Measurements from ENCODE around the gene DDT.
"Not testable (repeated sequence)": the region's sequence is repeated elsewhere in the genome, so short reads cannot be mapped to it uniquely, and the experiment has no call there.

The DDT gene

DNA sequence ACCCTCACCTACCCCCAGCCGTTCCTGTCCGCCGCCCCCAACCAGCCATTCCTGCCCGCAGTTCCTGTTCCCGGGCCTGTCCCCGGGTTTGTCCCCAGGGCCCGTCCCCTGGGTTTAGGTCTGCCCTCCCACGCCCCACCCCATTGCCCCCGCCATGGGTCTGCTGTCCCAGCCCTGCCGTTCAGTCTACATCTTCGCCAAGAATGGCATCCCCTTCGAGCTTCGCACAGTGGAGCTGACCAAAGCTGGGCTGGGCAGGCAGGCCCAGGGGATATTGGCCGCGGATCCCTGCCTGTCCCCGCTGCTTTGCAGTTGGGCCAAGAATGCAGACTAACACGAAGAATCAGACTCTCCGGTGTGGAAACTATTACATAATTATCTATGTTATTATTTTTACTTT, 24.5 kb downstream of the DDT start:
- DNase-seq = not testable (repeated sequence)

DNA sequence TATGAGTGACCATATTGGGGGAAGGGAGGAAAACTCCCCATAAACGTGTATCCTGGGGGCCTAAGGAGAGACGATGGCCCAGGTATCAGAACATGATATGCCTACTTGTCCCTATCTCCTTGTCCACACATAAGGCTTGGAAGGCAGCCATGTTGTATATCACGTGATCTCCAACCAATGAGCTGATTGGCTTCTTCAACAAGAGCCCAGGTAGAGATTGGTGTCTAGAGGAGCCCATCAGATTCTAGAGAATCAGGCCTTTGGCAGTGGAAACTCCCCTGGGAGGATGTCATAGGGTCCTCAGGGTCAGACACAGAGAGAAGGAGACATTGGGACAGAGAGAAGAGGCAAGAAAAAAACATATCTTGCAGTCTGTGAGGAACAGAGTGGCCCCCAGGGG, 26.9 kb downstream of the DDT start:
- not testable (repeated sequence) for DNase-seq

DNA sequence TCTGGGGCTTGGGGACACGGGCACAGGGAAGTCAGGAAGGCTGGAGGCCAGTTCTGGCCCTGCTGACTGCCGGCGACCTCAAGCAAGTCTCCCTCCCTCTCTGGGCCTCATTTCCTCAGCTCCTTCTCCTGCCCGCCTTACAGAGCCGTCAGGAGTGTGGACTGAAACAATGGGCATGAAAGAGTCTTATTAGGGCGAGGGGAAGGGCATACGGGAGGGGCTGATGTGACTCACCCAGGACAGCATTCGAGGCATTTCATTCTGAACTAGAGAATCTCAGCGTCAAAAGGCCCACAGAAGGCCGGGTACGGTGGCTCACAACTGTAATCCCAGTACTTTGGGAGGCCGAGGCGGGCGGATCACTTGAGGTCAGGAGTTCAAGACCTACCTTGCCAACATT, 34.1 kb downstream of the DDT start:
- DNase-seq = not testable (repeated sequence)

DNA sequence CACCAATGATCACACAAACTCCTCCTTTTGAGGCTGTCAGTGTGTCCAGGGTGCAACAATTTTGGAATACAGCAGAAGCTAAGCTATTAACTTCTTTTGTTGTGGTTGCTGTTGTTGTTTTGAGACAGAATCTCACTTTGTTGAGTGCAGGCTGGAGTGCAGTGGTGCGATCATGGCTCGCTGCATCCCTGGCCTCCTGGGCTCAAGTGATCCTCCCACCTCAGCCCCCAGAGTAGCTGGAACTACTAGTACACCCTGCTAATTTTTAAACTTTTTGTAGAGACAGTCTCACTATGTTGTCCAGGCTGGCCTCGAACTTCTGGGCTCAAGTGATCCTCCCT, 35.3 kb downstream of the DDT start:
- DNase-seq = no peak

DNA sequence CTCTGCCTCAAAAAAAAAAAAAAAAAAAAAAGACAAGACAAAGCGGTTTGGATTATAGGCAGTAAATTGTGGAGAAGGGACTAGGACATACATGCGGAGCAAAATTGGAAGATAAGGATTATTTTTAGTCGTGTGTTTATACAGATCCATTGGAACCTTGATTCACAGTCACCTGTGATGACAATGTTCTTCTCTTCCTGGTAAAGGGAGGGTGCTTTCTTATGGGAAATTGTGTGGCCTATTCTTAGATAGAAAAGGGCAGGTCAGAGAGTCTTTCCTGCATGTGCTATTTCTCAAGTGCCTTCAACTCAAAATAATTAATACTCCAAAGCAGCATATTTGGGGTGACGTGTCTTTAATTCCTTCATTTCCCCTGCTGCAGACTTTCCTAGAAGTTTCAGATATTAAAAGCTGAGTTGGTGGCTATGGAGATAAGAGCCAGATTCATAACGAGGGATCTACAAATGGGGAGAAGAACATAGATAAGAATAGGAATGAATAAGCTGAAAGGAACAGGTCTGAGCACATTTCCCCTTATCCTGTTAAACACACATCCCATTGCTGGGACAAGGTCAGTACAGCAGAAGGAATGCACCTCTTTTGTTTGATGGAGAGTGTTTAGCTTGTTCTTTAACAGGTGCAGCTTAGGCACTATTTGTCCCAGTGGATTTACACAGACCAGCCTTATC, 35.8 kb downstream of the DDT start:
- DNase-seq = no peak

DNA sequence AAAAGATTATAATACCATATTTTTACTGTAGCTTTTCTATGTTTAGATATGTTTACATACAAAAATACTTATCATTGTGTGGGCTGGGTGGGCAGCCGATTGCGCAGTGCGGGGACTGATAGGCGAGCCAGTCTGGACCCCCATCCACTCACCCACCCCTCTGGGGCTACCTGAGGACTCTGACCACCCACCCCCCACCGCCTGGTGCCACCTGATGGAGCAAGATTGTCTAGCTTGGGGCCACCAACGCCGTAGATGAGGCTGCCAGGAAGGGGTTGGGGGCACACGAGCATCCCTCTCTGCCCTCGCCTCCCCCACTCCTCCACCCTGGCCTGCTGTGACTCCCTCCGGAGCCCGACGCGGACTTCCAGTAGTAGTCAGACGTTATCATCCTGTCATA, 47.7 kb downstream of the DDT start:
- DNase-seq = no peak

DNA sequence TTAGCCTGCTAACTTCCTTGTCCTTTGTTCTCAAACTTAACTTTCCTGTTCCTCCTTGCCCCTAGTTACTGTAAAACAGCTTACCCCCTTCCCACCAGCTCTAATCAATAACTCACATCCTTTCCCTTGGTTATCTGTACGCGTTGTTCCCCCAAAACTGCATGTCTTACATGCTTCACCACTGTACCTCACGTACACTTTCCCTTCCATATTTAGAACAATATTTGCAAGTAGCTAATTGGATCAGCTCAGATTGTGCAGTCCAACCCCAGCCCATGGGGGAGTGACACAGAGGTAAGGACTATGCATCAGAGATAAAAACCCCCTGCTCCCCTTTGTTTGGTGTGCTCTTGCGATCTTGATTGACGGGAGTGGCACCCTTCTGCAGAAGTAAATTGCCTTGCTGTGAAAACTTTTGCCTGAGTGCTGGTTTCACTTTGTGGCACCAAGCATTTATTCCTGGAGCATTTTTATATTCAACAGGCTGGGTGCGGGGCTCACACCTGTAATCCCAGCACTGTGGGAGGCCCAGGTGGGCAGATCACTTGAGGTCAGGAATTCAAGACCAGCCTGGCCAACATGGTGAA, 49.1 kb downstream of the DDT start:
- no peak for DNase-seq

DNA sequence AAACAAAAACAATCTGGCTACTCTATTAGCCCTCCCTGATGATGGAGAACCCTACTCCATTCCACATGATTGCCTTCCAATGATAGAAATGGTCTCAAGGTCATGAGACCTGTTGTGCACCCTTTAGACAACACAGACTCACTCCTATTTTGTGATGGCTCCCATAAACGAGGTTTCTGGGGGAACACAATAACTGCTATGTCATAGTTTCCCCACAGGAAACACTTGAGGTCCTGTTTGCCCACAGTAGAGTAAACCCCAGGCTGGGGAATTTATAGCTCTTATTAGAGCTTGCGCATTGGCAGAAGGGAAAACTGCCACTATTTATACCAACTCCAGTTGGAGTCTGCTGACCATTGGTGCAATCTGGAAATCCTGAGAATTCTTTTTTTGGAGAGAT, 51.3 kb downstream of the DDT start:
- no peak for DNase-seq

DNA sequence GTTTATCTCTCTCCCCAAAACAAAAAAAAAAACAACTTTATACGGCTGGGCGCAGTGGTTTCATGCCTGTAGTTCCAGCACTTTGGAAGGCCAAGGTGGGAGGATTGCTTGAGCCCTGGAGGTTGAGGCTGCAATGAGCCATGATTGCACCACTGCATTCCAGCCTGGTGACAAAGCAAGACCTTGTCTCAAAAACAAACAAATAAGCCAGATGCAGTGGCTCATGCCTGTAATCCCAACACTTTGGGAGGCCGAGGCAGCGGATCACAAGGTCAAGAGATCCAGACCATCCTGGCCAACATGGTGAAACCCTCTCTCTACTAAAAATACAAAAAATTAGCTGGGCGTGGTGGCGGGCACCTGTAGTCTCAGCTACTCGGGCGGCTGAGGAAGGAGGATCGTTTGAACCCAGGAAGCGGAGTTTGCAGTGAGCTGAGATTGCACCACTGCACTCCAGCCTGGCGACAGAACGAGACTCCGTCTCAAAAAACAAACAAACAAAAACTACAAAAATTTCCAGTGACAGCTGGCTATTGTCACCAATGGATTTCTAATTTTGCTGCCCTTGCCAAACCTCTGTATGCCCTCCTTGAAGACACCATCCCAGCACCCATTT, 52.5 kb downstream of the DDT start:
- DNase-seq = not testable (repeated sequence)

All from retina (tissue), 1 donor.